Tibial nerve (tissue), 3 donors: Measurements from ENCODE around the gene NFATC1.

Experiments
- POLR2A ChIP-seq, 2 donors: fragments of 450-650 bp; IDR thresholded peaks; one replicate each; pipeline ENCODE4 v1.6.1; 2017; ENCODE audit warnings: antibody characterized with exemption in 2 of 2, mild to moderate bottlenecking in 2 of 2, moderate library complexity in 2 of 2
- TF ChIP-seq, protein P1 (sequence below), 5 experiments: fragments of 200-600 bp in 3 of 5; fragments of 450-650 bp in 2 of 5; sonication (generic) in 3 of 5; IDR thresholded peaks; one replicate each; pipeline ENCODE4 v1.5.1; 2016 to 2019; ENCODE audit warnings: antibody characterized with exemption in 5 of 5, mild to moderate bottlenecking in 3 of 5, moderate library complexity in 2 of 5

GRCh38 chr18:79397247-79397829 lies 1.6 kb downstream of the NFATC1 start:
- TF ChIP-seq, protein P1, sequence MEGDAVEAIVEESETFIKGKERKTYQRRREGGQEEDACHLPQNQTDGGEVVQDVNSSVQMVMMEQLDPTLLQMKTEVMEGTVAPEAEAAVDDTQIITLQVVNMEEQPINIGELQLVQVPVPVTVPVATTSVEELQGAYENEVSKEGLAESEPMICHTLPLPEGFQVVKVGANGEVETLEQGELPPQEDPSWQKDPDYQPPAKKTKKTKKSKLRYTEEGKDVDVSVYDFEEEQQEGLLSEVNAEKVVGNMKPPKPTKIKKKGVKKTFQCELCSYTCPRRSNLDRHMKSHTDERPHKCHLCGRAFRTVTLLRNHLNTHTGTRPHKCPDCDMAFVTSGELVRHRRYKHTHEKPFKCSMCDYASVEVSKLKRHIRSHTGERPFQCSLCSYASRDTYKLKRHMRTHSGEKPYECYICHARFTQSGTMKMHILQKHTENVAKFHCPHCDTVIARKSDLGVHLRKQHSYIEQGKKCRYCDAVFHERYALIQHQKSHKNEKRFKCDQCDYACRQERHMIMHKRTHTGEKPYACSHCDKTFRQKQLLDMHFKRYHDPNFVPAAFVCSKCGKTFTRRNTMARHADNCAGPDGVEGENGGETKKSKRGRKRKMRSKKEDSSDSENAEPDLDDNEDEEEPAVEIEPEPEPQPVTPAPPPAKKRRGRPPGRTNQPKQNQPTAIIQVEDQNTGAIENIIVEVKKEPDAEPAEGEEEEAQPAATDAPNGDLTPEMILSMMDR (IDR thresholded peaks at IDR 0.05), result no peak
- TF ChIP-seq POLR2A (IDR thresholded peaks at IDR 0.05), result no peak
